Stimulated activated CD4-positive, alpha-beta T cell treated with anti-CD3 and anti-CD28 coated beads, Interleukin-12 subunit alpha, Interleukin-12 subunit beta, amount 100 ng/mL, for 48 hours (primary cell): ENCODE results near the gene BTBD1.
"Not testable (repeated sequence)": the region's sequence is repeated elsewhere in the genome, so short reads cannot be mapped to it uniquely, and the experiment has no call there.

Source experiments
- DNase-seq, 3 donors: peaks; one replicate each; pipeline ENCODE4 v3.0.0-alpha.2; 2020; ENCODE audit warnings: low read depth in 2 of 3, low spot score in 1 of 3

BTBD1 gene

GRCh38 chr15:83061680-83062079 is 5.4 kb downstream of the BTBD1 start:
- no peak for DNase-seq

- DNase-seq = no peak
These were observed 9.2 kb downstream of the BTBD1 start for GRCh38 chr15:83057696-83058376.

- DNase-seq = no peak
These were observed 10.1 kb downstream of the BTBD1 start for GRCh38 chr15:83057002-83057401.

- no peak for DNase-seq
These were observed 13.9 kb downstream of the BTBD1 start for GRCh38 chr15:83053151-83053550.

- no peak for DNase-seq
These were observed 20.4 kb downstream of the BTBD1 start for GRCh38 chr15:83046558-83047127.

GRCh38 chr15:83044156-83044555 is 22.9 kb downstream of the BTBD1 start:
- DNase-seq = no peak

- no peak for DNase-seq
These were observed 27.8 kb downstream of the BTBD1 start for GRCh38 chr15:83039206-83039605.

- DNase-seq = no peak
These were observed 30.8 kb downstream of the BTBD1 start for GRCh38 chr15:83036253-83036652.

- DNase-seq = not testable (repeated sequence)
These were observed 35.8 kb downstream of the BTBD1 start for GRCh38 chr15:83031234-83031633.

- no peak for DNase-seq
These were observed 37.0 kb downstream of the BTBD1 start for GRCh38 chr15:83030021-83030420.

- DNase-seq = no peak
These were observed 48.6 kb downstream of the BTBD1 start for GRCh38 chr15:83018436-83018835.

- no peak for DNase-seq
These were observed 50.1 kb downstream of the BTBD1 start for GRCh38 chr15:83016906-83017305.

- DNase-seq = no peak
These were observed 51.7 kb downstream of the BTBD1 start for GRCh38 chr15:83015361-83015760.

GRCh38 chr15:83014205-83014653 is 52.8 kb downstream of the BTBD1 start:
- no peak for DNase-seq

GRCh38 chr15:83012636-83013035 is 54.4 kb downstream of the BTBD1 start:
- DNase-seq = no peak

GRCh38 chr15:83012076-83012426 is 55.0 kb downstream of the BTBD1 start:
- DNase-seq = no peak

- peak; percentile 64 to 81 (median 66) for DNase-seq
These were observed 55.6 kb downstream of the BTBD1 start, which contains the start of gene C15orf40 for GRCh38 chr15:83011271-83012075. Gene C15orf40 (minus strand): TSS chr15:83011639. CDS start chr15:83011607, 32 bp downstream.

GRCh38 chr15:83010709-83011270 is 56.3 kb downstream of the BTBD1 start:
- peak; percentile 69 to 82 (median 76) for DNase-seq

- DNase-seq = not testable (repeated sequence)
These were observed 66.4 kb downstream of the BTBD1 start for GRCh38 chr15:83000672-83001031.

GRCh38 chr15:82999905-83000671 is 67.0 kb downstream of the BTBD1 start:
- peak in 1 of 3 donors; percentile 32 for DNase-seq

- DNase-seq = no peak
These were observed 67.6 kb downstream of the BTBD1 start for GRCh38 chr15:82999426-82999825.
